HG03280 (cell line): ENCODE measurements around the gene CT47B1.
"Not testable (repeated sequence)": the region's sequence is repeated elsewhere in the genome, so short reads cannot be mapped to it uniquely, and the experiment has no call there.

Experiments used
- ATAC-seq: cut with Tn5 transposase; IDR thresholded peaks from one replicate; pipeline ENCODE4 v1.9.1; 2021; ENCODE audit warnings: mild to moderate bottlenecking, moderate library complexity; ENCODE audit not compliant: unreplicated experiment

The CT47B1 gene

DNA sequence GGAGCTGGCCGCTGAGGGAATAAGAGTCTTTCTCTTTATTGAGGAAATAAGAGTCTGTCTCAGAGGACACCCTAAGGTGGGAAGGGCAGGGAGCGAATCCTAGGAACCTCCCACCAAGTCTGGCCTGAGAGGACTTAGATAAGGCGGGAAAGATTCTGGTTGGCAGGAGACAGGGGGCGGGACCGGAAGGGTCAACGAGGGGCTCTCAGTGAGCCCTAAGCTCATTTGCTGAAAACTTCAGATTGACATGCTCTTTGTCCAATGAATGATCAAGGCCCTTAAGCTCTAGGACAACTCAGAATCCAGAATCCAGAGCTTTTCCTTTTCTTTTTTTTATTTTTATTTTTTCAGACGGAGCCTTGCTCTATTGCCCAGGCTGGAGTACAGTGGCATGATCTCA, at the start of gene CT47B1:
TSS of gene CT47B1 (minus strand) at position 101 of the 400 bp plus-strand sequence. CDS start 196 bp downstream, outside the sequence.
- not testable (repeated sequence) for ATAC-seq

DNA sequence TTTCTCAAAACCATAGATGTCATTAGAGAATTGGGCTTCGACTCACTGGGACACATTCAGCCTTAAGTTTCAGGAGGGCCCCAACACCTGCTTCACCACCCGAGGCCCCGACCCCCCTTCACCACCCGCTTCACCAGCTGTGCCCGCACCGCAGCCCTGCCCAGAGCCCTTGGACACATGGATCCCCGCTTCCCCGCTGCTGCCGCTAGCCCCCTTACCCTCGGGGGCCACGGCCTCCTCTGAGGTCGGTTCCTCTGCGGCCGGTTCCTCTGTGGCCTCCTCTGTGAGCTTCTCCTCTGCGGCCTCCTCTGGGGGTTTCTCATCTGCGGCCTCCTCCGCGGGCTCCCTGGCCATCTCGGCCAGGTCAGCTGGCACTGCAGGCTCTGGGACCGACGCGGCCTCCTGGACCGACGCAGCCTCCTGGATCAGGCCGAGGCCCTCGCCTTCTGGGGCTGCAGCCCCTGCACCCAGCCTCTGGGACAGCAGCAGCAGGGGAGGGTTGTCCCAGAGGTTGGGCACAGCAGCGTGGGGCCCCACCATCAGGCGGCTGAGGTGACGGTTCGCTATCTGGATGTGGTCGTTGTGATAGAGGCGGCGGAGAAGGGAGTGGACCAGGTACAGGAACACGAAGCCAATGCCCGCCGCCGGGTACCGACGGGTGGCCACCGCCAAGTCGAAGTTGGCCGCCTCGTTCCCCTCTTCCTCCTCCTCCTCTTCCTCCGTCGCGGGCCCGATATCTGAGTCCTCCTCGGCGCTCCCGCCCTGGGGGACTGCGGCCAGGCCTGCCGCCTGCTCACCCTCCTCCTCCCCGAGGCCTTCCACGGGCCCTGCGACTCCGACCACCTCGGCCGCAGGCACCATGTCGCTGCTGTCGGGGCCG, 748 bp downstream of the CT47B1 start:
- ATAC-seq, result no peak

DNA sequence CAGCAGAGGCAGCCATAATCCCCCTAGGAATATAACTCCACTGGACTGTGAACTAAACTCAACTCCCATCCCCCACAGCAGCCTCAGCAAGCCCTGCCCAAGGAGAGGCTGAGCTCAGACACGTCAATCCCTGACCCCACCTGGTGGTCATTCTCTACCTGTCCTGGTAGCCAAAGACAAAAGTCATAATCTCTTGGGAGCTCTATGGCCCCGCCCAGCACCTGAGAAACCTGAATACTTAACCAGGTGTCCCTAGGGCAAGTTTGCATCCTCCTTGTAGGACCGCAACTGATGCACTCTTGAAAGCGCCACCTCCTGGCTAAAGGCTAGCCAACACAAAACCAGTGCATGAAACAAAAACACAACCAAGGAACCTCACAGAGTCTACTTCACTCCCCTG, 18.4 kb downstream of the CT47B1 start:
- ATAC-seq, result no peak

- no peak for ATAC-seq
Measured at GRCh38 chrX:120840827-120841226, 34.8 kb downstream of the CT47B1 start.

GRCh38 chrX:120839491-120839890, 36.2 kb downstream of the CT47B1 start:
- ATAC-seq, result no peak

DNA sequence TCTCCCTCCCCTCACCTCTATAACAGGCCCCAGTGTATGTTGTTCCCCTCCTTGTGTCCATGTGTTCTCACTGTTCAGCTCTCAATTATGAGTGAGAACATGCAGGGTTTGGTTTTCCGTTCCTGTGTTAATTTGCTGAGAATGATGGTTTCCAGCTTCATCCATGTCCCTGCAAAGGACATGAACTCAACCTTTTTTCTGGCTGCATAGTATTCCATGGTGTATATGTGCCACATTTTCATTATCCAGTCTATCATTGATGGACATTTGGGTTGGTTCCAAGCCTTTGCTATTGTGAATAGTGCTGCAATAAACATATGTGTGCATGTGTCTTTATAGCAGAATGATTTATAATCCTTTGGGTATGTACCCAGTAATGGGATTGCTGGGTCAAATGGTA, 48.5 kb downstream of the CT47B1 start:
- ATAC-seq, result not testable (repeated sequence)

DNA sequence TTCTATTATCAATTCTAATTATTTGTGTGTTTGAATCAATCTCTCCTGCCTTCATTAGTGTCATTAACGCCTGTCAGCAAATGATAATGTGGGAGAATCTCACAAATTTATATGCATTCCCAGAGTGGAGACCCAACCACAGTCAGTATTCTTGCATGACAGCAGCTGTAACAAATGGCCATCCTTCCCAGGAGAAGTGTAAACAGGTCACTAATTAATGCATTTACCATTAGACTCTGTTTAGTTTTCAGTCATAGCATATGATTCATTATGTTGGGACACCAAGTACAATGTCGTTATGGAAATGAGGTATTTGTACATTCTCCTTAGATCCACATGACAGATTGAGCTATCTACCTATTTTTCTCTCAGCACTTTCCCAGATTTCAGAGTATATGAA, 50.5 kb downstream of the CT47B1 start:
- no peak for ATAC-seq

- ATAC-seq, result no peak
Measured at GRCh38 chrX:120824021-120824420, 51.6 kb downstream of the CT47B1 start.

GRCh38 chrX:120823556-120823955, 52.1 kb downstream of the CT47B1 start:
- ATAC-seq, result no peak
